GM18498 (cell line): ENCODE data around the gene HCN4.

Source experiments
- ATAC-seq: cut with Tn5 transposase; IDR thresholded peaks from one replicate; pipeline ENCODE4 v1.9.1; 2021; ENCODE audit warnings: mild to moderate bottlenecking, moderate library complexity; ENCODE audit not compliant: unreplicated experiment

The HCN4 gene

DNA sequence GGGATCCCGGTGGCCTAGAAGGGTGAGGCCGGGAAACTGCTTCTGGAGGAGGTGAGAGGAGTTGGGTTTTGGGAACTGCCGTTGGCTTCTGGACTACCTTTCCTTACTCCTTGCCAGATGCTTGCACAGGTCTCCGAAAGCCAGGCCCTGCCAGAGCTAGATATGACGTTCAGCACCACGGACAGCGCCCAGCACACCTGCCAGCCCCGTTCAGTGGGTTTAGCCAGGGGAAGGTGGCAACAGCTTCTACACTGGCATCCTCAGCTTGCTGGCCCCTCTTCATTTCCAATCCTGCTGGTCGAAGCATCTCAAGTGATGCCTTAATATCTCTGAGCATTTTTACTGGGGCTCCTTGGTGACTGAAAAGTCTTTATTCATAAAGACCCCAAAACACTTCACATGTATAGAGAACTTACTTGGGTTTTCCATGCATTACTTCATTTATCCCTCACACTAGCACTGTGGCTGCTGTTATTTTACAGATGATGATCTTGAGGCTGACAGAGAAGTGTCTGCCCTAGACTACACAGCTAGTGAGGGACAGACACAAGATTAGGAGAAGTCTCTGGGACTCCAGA lies 21.9 kb downstream of the HCN4 start:
- no peak for ATAC-seq

DNA sequence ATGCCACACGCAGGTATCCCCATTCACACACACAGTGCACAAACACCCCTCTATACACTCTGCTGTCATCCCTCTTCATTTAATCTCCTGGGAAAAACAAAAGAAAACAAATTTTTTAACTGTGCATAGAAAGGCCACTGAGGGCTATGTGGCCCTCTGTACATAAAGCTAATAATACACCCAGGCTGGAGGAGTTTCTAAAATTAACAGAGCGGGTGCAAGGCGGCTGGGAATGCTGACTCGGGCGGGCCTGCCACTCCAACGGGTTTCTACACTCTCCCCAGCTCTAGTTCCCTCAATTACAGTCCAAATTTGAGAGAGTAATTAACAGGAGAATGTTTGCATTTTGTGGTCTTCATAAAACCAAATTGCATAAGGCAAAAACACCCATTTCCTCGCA lies 23.1 kb downstream of the HCN4 start:
- no peak for ATAC-seq

DNA sequence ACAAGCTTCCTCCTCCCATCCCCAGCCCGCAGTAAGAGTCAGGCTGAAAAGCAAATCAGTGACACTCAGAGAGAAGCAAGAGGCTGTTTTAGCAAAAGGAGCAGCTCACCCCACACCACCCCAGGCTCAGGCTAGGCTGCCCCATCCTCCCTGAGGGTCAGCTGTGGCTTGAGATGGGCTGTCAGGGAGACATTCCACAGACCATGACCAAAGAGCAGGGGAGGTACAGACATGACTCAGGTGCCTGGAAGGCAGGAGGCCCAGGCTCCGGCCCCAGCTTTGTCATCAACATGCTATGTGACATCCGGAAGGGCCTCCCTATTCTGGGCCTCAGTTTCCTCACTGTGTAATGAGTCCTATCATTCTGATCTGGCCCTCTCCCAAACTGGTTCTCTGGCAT lies 24.7 kb downstream of the HCN4 start:
- no peak for ATAC-seq

DNA sequence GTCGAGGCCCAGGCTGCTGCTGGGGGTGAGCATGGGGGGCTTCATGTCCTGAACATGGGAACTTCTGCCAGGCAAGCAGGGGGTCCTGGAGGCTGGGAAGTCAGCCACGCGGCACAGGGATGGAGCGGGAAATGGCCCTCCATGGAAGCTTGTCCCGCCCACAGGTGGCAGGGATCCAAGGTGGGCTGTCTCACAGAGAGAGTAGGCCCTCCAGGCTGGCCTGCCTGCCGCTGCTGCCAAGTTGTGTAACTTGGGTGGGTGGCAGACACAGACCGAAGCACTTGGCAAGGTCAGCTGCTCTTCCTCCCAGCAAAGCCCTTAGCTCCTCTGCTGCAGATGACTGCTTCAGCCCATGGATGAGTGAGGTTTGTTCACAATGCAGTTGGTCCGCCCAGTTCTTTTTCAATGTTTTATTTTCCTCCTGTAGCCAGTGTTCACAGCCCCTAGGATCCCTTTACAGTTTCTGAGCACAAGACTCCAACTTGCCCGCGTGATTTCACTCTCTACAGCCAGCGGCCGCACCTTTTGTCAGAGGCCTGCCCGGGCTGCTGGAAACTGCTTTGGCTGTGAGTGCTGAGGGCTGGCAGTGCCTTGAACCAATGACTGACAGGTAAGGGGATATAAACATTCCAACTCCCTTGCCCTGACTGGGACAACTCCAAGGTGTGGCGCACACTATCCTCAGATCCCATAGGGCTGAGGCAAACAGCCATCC lies 26.7 kb downstream of the HCN4 start:
- no peak for ATAC-seq

DNA sequence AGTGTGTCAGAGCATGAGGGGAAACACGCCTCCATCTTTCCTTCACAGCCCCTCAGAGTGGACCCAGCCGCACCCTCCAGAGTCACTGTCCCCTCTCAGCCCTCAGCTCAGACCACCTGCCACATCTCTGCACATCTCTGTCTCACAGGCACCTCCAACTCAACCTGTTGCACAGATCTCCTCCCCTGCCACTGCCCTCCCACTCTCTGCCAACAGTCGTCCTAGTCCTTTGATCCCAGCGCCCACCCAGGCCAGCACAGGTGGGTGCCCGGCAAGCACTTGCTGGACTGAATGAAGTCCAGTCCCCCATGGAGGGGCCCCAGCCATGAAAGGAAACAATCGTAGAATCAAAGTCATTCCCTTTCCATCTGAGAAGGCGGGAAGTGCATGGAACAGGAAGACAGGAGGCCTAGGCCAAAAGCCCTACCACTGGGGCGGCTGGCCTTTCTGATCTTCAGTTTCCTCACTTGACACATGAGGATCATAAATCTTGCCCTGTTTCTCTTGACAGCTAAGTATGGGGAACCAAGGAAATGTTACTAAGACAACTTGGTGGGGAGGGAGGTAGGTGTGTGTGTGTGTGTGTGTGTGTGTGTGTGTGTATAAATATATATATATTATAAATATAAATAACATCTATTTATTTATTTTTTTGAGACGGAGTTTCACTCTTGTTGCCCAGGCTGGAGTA lies 28.1 kb downstream of the HCN4 start:
- ATAC-seq: no peak

DNA sequence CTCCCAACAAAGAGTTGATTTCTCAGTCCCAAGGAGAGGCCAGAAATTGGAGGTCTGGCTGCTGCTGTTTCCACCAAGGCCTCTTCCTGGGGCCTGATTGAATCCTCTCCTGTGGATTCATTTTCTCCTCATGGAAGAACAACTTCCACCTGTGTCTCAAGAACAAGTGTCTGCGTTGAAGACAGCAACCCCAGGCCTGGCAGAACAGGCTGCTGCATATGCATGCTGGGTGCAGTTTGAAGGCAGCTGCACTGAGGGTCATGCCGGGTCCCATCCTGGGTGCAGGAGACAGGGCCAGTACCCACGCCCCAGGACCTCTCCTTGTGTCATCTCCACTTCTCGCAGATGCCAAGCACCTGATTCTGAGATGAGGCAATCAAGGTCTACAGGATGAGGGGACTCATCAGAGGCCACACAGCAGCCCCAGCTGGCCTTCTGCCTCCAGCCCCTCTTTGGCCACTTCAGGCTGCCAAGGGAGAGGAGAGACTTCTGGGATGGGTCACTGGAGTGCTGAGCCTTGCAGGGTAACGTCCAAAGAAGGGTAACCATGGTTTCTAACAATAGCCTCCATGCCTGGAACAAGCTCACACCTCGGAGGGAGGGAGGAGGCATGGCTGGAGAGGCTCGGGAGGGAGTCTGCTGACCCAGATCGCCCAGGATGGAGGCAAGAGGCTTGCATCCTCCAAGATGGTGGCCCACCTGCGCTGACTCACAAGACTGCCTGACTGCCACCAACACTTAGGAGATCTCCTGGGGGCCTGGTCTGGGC lies 30.0 kb downstream of the HCN4 start:
- no peak for ATAC-seq

DNA sequence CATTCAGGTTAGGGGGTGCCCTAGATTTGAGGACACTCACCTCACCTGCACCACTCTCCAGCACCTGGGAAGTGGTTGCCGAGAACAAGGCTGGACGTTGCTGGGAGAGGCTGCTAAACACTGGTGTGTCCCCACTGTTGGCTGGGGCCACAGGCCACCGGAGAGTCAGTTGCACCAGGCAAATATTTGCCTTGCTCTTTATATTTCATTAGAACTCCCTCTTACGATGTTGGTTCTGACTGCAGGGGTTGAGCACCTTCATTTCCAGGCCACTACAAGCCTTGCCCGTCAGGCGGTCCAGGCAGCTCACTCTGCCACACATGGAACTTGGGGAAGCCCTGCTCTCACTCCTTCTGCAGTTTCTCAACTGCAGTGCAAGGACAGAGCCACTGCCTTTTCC lies 30.7 kb downstream of the HCN4 start:
- ATAC-seq: no peak

DNA sequence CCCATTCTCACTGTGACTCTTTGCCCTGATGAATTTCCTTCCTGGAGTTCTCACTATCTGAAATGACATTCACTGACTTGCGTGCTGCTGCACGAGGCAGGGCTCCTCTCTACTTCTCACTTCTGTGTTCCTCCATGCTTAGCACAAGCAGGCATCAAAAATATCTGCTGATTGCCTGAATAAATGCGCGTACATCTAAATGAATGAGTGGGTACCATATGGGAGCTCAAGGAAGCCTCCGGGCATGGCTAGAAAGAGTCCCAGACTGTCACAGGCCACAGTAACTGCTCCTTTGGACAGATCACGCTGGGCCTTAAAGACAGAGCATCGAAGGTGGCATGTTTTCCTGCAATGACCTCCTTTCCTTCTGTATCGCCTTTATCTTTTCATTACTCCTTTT lies 31.6 kb downstream of the HCN4 start:
- no peak for ATAC-seq

DNA sequence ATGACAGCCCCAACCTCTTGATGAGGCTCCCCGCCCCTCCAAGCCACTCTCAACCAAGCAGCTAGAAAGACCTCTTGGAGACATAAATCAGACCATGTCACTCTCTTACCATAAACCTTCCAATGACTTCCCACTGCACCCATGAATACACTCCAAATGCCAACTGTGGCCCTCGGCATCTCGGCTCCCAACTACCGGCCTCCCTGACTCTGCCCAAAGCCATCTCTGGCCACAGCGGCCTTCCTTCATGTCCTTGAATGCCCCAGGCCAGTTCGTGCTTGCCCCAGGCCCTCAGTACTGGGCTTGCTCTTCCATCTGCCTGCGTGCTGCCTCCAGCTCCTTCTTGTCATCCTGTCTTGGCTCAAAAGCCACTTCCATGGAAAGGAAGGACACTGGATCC lies 32.0 kb downstream of the HCN4 start:
- no peak for ATAC-seq

DNA sequence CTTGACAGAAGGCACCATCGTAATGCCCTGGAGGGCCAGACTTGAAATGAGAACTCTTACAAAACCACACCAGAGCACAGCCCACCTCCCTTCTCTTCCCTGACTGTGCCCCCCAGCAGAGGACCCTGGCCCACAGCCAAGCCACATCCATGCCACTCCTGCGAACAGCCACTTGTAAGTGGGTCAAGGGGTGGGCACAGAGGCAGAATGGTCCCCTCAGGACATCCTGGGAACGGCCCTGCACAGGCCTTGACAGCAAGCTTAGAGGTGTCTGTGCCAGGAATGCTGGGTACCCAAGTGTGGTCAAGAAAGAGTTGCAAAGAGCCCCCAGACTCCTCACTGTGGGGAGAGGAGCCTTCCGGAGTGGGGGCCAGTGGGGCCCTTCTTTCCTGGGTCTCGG lies 33.3 kb downstream of the HCN4 start:
- no peak for ATAC-seq

DNA sequence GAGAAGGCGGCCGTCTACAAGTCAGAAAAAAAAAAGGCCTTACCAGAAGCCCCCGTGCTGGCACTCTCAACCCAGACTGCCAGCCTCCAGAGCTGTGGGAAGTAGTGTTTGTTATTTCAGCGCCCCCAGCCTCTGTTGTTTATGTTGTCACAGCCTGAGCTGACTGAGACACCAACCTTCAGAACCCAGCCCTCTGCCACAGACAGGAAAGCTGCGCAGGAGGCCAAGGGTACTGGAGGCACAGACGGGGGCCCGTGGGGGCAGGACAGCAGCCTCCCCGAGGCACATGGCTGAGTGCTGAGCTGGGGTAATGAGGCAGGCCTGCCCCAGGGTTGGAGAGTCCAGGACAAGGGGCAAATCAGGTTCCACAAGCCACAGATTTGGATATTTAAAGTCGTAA lies 33.7 kb downstream of the HCN4 start:
- ATAC-seq: no peak

DNA sequence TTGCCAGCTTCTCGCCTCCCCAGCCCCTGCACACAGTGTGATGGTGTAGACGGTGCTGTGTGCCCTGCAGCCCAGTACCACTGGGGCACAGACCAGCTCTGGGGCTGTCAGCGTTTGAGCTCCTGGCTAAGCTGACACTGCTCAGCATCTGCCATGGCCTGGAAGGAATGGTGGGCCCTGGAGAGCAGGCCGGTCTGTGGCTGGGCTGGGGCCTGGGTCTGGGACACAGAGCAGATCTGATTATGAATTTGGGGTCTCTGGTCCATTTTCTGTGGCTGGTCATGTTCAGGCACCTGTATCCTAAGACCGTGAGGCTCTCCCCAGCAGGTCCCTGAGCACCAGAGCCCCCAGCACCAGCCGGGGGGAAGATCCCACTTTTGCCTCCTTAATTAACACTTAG lies 34.7 kb downstream of the HCN4 start:
- no peak for ATAC-seq

DNA sequence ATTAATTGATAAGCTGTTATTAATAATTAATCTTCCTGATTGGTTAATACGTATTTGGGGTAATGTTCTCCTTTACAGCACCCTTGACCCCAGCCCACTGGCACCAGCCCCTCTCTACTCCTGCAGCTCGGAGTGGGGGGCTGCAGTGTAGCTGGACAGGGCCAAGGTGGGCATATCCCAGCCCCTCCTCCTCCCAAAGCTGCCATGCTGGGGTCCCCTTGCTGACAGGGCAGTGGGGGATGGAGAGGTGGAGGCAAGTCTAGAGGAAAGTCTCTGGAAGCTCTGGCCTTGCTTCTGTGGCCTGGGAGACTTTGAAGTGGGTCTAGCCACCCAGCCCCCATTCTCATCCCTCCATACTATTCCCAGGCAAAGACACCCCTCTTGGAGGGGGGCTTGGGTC lies 35.8 kb downstream of the HCN4 start:
- no peak for ATAC-seq

DNA sequence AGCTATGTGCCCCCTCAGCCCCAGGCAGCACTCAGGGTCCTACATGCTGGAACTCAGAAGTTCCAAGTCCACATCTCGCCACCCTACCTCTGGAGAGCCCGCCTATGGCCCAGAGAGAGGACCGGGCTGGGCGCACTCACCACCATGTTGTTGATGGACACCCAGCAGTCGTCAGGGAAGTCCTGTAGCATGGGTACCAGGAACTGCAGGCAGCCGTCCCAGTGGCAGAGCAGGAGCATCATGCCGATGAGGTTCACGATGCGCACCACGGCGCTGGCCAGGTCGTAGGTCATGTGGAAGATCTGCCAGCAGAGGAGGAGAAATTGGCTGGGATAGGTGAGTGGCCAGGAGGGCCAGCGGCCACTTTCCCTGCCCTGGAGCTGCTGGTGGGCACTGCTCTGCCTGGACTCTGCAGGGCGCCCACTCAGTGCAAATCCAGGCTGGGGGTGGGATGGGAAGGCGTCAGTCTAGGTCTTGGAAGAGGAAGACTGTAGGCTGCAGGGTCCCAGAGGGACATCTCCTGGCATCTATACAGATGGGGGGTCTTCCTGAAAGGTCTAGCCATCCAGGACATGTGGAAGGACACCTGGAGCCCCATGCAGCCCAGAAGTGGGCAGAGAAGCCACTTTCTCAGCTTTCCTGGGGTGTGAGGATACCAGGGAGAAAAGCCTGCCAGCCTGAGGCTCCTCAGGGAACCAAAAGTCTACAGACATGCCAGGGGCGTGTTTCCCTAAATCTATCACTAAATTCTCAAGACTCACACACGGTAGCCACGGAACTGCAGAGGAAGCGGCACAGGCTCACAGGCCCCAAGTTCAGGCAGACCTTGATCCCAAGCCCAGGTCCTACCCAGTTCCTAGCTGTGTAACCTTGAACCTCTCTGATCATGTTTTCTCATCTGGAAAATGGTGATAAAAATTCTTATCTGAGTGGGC lies 36.5 kb downstream of the HCN4 start:
- no peak for ATAC-seq

DNA sequence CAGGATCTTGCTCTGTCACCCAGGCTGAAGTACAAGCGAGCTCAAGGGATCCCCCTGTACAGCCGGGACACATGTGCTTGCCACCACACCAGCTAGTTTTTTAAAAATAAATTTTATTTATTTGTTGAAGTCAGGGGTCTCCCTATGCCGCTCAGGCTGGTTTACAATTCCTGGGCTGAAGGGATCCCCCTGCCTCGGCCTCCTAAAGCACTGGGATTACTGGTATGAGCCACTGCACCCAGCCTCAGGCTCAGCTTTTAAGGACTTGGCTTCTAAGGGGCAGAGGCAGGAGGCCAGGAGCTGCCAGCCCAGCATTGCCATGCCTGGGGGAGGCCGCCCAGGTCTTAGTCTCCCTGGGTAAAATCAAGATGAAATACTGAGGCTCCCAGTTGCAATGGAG lies 37.3 kb downstream of the HCN4 start:
- no peak for ATAC-seq

DNA sequence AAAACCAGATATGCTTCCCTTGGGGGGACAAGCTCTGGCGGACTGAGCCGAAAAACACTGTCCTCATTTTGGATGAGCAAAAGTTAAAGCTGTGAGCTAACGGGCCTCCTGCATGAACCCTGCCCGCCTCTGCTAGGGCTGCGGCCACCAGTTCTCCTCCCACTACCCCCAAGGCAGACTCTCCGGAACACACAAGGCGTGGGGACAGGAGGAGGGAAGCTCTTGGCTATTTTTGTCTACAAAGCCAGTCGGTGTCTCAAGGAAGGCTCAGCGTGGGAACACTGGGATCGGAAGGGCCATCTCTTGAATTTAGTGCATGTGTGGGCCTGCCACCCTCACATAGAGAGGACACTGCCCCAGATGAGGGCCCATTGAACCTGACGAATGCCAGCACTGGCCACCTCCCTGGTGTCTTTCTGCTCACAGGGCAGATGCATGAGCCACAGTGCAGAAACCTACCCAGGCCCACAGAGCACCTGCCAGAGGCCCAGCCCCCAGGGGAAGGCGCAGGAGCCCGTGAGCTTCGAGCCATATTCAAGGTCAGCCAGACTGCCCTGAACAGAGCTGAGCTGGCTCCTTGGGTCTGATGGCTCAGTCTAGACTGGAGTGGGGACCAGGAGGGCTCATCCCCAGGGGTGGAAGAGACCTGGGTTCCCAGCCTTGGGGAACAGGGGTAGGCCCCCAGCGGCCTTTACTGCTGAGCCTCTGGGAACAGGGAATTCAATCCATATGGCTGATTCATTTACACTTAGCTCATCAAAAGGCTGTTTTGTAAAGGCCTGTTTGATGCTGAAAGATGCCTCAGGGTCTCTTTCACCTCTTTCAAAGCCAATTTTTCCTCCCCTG lies 38.3 kb downstream of the HCN4 start:
- no peak for ATAC-seq

DNA sequence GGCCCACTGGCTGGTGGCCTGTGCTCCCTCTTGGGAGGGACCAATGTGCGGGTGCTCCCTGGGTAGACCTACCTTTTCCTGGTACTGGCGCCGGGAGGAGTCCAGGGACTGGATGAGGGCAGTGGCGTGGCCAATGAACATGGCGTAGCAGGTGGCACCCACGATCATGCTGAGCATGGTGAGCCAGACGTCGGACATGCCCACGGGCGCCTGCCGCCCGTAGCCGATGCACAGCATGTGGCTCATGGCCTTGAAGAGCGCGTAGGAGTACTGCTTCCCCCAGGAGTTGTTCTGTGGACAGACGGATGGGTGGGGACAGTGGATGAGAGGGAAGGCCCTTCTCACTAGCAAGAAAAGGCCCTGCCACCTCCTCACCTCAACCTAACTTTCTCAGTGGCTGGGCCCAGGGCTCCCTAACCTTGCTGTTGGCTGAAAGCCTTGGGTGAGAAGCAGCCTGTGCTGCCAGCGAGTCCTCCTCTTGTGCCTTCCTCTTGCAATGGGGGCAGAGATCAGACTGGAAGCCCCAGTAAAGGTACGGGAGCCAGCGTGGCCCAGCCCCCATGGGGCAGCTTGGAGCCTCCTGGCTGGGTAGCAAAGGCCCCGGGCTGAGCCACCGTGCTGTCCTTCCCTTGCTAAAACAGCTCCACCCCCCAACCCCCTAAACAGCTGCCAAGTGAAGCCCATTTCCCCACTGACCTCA lies 39.1 kb downstream of the HCN4 start:
- no peak for ATAC-seq

DNA sequence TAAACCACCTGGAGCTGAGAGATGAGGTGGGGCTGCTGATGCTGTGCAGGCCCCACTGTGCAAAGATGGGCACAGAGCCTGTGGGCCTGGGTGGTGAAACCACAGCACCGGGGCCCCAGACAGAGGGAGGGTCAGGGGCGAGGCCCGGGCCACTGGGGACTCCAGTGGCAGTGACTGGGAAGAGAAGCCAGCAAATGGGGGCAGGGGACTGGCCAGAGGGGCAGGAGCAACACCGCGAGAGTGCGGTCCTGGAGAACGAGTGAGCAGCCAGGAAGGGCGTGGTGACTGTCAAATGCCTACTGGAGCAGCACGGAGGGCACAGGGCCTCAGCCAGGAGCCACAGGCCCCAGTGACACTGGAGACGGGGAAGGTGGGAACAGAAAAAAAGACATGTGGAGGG lies 39.8 kb downstream of the HCN4 start:
- ATAC-seq: no peak

DNA sequence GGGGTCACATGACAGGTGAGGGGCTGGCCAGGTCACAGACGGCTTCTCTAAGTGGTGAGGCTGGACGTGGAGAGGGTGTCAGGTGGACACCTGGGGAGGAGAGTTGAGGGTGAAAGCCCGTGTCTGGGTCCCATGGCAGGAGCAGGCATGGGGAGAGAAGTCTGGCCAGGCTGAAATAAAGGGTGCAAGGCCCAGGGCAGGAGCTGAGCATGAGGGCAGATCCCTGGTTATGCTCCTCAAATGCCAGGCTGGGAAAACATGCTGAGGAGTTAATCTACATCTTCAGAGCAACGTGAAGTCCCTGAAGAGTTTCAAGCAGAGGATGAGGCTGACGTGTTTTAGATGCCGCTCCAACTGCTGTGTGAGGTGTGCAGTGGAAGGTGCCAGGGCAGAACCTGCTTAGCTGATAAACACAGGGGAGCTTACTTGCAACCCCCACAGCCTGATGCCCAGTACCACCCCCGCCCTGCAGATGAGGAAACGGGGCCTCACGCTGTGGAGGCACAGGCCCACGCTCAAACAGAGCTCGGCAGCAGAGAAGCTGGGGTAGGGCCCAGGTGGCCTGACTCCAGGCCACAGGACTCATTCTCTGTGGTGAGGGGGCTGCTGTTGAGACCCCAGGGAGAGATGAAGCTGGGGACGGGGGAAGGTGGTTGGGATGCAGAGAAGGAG lies 40.5 kb downstream of the HCN4 start:
- no peak for ATAC-seq
